ENCODE data around the gene CBLN3. TPM values are rescaled to one million over a fixed set of nuclear protein-coding genes. Genes with fewer than 3 reads are reported as not detected.
A peak's percentile ranks its signal among the peaks of the same experiment; 100 is the strongest.
"Not testable (repeated sequence)": the region's sequence is repeated elsewhere in the genome, so short reads cannot be mapped to it uniquely, and the experiment has no call there.

Gene CBLN3
- total RNA-seq, 1 donor from 2014 or later: 2.9 TPM

- H3K4me3 ChIP-seq: no peak overlapping the region
- DNase-seq (no peak), ATAC-seq (no peak)
- H3K9me3 ChIP-seq: no peaks in the 10 kb centered on the region
- H3K27me3 ChIP-seq: no peaks in the 10 kb centered on the region
- H3K36me3 ChIP-seq: no peaks in the 10 kb centered on the region
- intact Hi-C loops (cut with DNase I): no loop called here
- no peak for TF ChIP-seq CTCF (IDR thresholded peaks at IDR 0.05)
- no peaks in the 10 kb centered on the region for H3K4me1 ChIP-seq
- H3K27ac ChIP-seq: no peak overlapping the region
Measured at GRCh38 chr14:24456980-24457379, 27.5 kb upstream of the CBLN3 start.

GRCh38 chr14:24450828-24451227 is 21.4 kb upstream of the CBLN3 start:
- H3K4me1 ChIP-seq; H3K27ac ChIP-seq; H3K4me3 ChIP-seq; ATAC-seq; intact Hi-C loops (cut with DNase I); DNase-seq; H3K27me3 ChIP-seq; H3K9me3 ChIP-seq; H3K36me3 ChIP-seq: not testable (repeated sequence)

GRCh38 chr14:24443053-24443665 is 13.7 kb upstream of the CBLN3 start:
- Histone ChIP-seq H3K27ac (peak overlapping the region; percentile 93), H3K9me3 (no peaks in the 10 kb centered on the region), H3K36me3 (peaks cover 29% of the 10 kb centered on the region), H3K4me1 (peaks cover 11% of the 10 kb centered on the region), H3K4me3 (peak overlapping the region; percentile 55), H3K27me3 (no peaks in the 10 kb centered on the region)
- DNase-seq (no peak), ATAC-seq (no peak)
- TF ChIP-seq CTCF (IDR thresholded peaks at IDR 0.05): no peak
- intact Hi-C loops (cut with DNase I): no loop called here

- H3K4me3 ChIP-seq: peak within 1 kb of the TSS; percentile 55
- DNase-seq: peak; percentile 97
- H3K9me3 ChIP-seq: no peaks in the 10 kb centered on the region
- peak; percentile 95 for ATAC-seq
- H3K36me3 ChIP-seq: peaks cover 36% of the 10 kb centered on the region
- intact Hi-C loops (cut with DNase I): no loop called here
- no peak for TF ChIP-seq CTCF (IDR thresholded peaks at IDR 0.05)
- peak within 1 kb of the TSS; percentile 93 for H3K27ac ChIP-seq
- peaks cover 19% of the 10 kb centered on the region for H3K4me1 ChIP-seq
- H3K27me3 ChIP-seq: no peaks in the 10 kb centered on the region
Measured at GRCh38 chr14:24442240-24443052, 13.0 kb upstream of the CBLN3 start, which contains the start of gene SDR39U1. TSS of gene SDR39U1 (minus strand) at chr14:24442776. CDS start at chr14:24442769, 7 bp downstream.

GRCh38 chr14:24441904-24442239 is 12.4 kb upstream of the CBLN3 start:
- intact Hi-C loops (cut with DNase I): no loop called here
- H3K27ac ChIP-seq: peak overlapping the region; percentile 93
- peaks cover 24% of the 10 kb centered on the region for H3K4me1 ChIP-seq
- H3K9me3 ChIP-seq: no peaks in the 10 kb centered on the region
- H3K4me3 ChIP-seq: peak overlapping the region; percentile 55
- DNase-seq (no peak), ATAC-seq (no peak)
- no peaks in the 10 kb centered on the region for H3K27me3 ChIP-seq
- peaks cover 42% of the 10 kb centered on the region for H3K36me3 ChIP-seq
- no peak for TF ChIP-seq CTCF (IDR thresholded peaks at IDR 0.05)

- intact Hi-C loops (cut with DNase I): no loop called here
- Histone ChIP-seq H3K4me1 (peaks cover 27% of the 10 kb centered on the region), H3K27ac (peak overlapping the region; percentile 93), H3K27me3 (no peaks in the 10 kb centered on the region), H3K9me3 (no peaks in the 10 kb centered on the region), H3K36me3 (peaks cover 46% of the 10 kb centered on the region), H3K4me3 (peak overlapping the region; percentile 55)
- DNase-seq (no peak), ATAC-seq (no peak)
- no peak for TF ChIP-seq CTCF (IDR thresholded peaks at IDR 0.05)
Measured at GRCh38 chr14:24441485-24441884, 12.0 kb upstream of the CBLN3 start.
